HepG2 (cell line): ENCODE data around the gene PSMB10. TPM values are rescaled to one million over a fixed set of nuclear protein-coding genes. Genes with fewer than 3 reads are reported as not detected.

Experiments
- BRCA1 ChIP-seq: sonication (generic); formaldehyde crosslinking; IDR thresholded peaks from 2 replicates; pipeline ENCODE4 v1.4.0; 2020; ENCODE audit warnings: missing genetic modification reagents
- CHCHD3 ChIP-seq: sonication (generic); formaldehyde crosslinking; IDR thresholded peaks from 2 replicates; pipeline ENCODE4 v1.8.0; 2022; ENCODE audit warnings: mild to moderate bottlenecking, missing genetic modification reagents, moderate library complexity
- HNF4A ChIP-seq: sonication (generic); formaldehyde crosslinking; IDR thresholded peaks from 2 replicates; pipeline ENCODE4 v1.4.0; 2020; ENCODE audit warnings: missing genetic modification reagents
- RFXAP ChIP-seq: sonication (generic); formaldehyde crosslinking; IDR thresholded peaks from 2 replicates; pipeline ENCODE4 v1.4.0; 2020; ENCODE audit warnings: missing genetic modification reagents, borderline replicate concordance
- RXRB ChIP-seq: IDR thresholded peaks from 2 replicates; pipeline ENCODE4 v1.6.1; 2016; ENCODE audit warnings: borderline replicate concordance, missing genetic modification reagents, missing compliant biosample characterization
- SRF ChIP-seq: IDR thresholded peaks from 2 replicates; pipeline ENCODE4 v1.6.1; 2011; ENCODE audit warnings: mild to moderate bottlenecking, low read depth, low read length, moderate library complexity
- TP53 ChIP-seq: sonication (generic); formaldehyde crosslinking; conservative IDR thresholded peaks from 2 replicates; pipeline ENCODE4 v1.4.0; 2020; ENCODE audit warnings: missing genetic modification reagents
- WIZ ChIP-seq: sonication (generic); formaldehyde crosslinking; IDR thresholded peaks from 2 replicates; pipeline ENCODE4 v1.5.1; 2020; ENCODE audit warnings: mild to moderate bottlenecking, missing genetic modification reagents
- XRCC5 ChIP-seq: fragments of 200-400 bp; formaldehyde crosslinking; optimal IDR thresholded peaks from 2 replicates; pipeline ENCODE3; 2017; ENCODE audit warnings: mild to moderate bottlenecking, low read length
- ZFYVE20 ChIP-seq: sonication (generic); formaldehyde crosslinking; IDR thresholded peaks from 2 replicates; pipeline ENCODE4 v1.8.0; 2023; ENCODE audit warnings: low read depth, mild to moderate bottlenecking, moderate library complexity, missing genetic modification reagents, borderline replicate concordance
- ZNF570 ChIP-seq: sonication (generic); formaldehyde crosslinking; IDR thresholded peaks from 2 replicates; pipeline ENCODE4 v1.4.0; 2020; ENCODE audit warnings: mild to moderate bottlenecking, missing genetic modification reagents, borderline replicate concordance
- ZNF609 ChIP-seq: sonication (generic); formaldehyde crosslinking; IDR thresholded peaks from 2 replicates; pipeline ENCODE4 v1.4.0; 2020; ENCODE audit warnings: mild to moderate bottlenecking, missing genetic modification reagents, borderline replicate concordance
- ZNF75D ChIP-seq: sonication (generic); formaldehyde crosslinking; IDR thresholded peaks from 2 replicates; pipeline ENCODE4 v1.8.1; 2023; ENCODE audit warnings: missing genetic modification reagents, mild to moderate bottlenecking, borderline replicate concordance
- ZSCAN21 ChIP-seq: sonication (generic); formaldehyde crosslinking; IDR thresholded peaks from 2 replicates; pipeline ENCODE4 v1.8.0; 2022; ENCODE audit warnings: mild to moderate bottlenecking, missing genetic modification reagents, moderate library complexity, borderline replicate concordance
- polyA plus RNA-seq, 8 experiments: library from polyadenylated mRNA; depleted of rRNA in 3 of 8; stranded (reverse) in 7 of 8; unstranded in 1 of 8; fragments of >200 nt; fragmentation: Illumina TruSeq in 4 of 8; extraction: Trizol in 4 of 8; gene quantifications; 2 replicates each; pipeline versions ENCODE4 v1.2.1 to v1.2.3, GENCODE V29; 2011 to 2016; ENCODE audit warnings: low read depth in 4 of 8, missing spikeins in 1 of 8, mixed read lengths in 1 of 8; ENCODE audit not compliant: insufficient read depth in 1 of 8
- total RNA-seq, 5 experiments: library from RNA; depleted of rRNA; stranded (reverse); fragments of >200 nt; fragmentation: Illumina TruSeq; extraction: Trizol; gene quantifications; 2 replicates each; pipeline ENCODE4 v1.2.3, GENCODE V29; 2016; ENCODE audit warnings: low read depth in 1 of 5
- TF ChIP-seq, protein P1 (sequence below): sonication (generic); formaldehyde crosslinking; conservative IDR thresholded peaks from 2 replicates; pipeline ENCODE4 v1.8.1; 2023; ENCODE audit warnings: missing genetic modification reagents
- TF ChIP-seq, protein P2 (sequence below): sonication (generic); formaldehyde crosslinking; IDR thresholded peaks from 2 replicates; pipeline ENCODE4 v1.4.0; 2020; ENCODE audit warnings: missing genetic modification reagents
- TF ChIP-seq, protein P3 (sequence below): sonication (generic); formaldehyde crosslinking; IDR thresholded peaks from 2 replicates; pipeline ENCODE4 v1.5.0; 2020; ENCODE audit warnings: missing genetic modification reagents, mild to moderate bottlenecking, borderline replicate concordance
- TF ChIP-seq, protein P4 (sequence below): sonication (generic); formaldehyde crosslinking; IDR thresholded peaks from 2 replicates; pipeline ENCODE4 v1.5.0; 2020; ENCODE audit warnings: missing genetic modification reagents

Gene PSMB10
- total and polyA plus RNA-seq, 2 of the 13 experiments (the other 11 are each of a cell fraction or from before 2014, with no cell fraction given): 12.7 to 65.9 TPM

DNA sequence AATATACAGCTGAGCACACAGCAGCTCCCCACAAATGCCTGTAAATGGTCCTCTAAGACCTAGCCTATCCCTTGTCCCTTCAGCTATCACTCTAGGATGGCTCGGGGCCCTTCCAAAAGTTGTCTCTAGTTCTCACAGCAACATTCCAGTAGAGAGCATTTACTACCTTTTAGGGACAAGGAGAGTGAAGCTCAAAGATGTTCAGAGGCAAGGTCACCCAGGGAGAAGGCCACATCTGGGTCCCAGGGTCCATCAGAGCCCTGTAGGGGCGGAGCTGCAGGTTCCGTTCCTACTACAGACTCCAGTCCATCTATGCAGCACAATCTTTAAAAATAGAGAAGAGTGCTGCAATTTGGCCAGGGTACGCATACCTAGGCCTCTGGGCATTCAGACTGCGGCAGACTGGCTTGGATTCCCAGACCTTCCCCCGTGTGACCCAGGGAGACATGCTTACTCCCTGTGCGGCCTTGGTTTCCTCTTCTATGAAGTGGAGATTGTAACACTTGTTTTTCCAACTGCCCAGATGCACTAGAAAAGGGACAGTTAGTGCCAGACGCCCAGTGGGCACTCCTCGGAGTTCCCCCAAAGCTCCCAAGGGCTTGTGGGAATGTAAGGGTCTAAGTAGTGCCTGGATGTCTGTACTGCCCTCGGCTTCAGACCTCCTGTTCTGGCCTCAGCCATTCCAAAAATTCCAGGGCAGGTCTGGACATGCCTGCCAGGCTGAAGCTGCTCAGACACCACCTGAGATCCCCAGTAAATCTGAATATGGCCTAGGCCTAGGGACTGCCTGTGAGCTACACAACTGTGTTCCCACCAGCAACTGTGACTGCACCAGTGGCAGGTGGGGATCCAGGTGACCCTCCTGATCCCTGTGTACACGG lies 29.3 kb upstream of the PSMB10 start (continued):
- TF ChIP-seq RXRB (CRISPR knock-in tag): peak; percentile 85
- TF ChIP-seq ZSCAN21: 0 out of 2 replicates have a peak, but pooled peaks have one; percentile 25
- peak; percentile 54 for TF ChIP-seq HNF4A (CRISPR knock-in tag)
- no peak for TF ChIP-seq BRCA1
- TF ChIP-seq RFXAP (CRISPR knock-in tag): 0 out of 2 replicates have a peak, but pooled peaks have one; percentile 35
- TF ChIP-seq ZNF609 (CRISPR knock-in tag): peak; percentile 16; the same call in 1 of the 2 replicates
- no peak for TF ChIP-seq ZNF75D (CRISPR knock-in tag)
- TF ChIP-seq SRF: no peak
- TF ChIP-seq, protein P1, sequence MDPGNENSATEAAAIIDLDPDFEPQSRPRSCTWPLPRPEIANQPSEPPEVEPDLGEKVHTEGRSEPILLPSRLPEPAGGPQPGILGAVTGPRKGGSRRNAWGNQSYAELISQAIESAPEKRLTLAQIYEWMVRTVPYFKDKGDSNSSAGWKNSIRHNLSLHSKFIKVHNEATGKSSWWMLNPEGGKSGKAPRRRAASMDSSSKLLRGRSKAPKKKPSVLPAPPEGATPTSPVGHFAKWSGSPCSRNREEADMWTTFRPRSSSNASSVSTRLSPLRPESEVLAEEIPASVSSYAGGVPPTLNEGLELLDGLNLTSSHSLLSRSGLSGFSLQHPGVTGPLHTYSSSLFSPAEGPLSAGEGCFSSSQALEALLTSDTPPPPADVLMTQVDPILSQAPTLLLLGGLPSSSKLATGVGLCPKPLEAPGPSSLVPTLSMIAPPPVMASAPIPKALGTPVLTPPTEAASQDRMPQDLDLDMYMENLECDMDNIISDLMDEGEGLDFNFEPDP (CRISPR knock-in tag): 0 out of 2 replicates have a peak, but pooled peaks have one; percentile 54
- TF ChIP-seq, protein P2, sequence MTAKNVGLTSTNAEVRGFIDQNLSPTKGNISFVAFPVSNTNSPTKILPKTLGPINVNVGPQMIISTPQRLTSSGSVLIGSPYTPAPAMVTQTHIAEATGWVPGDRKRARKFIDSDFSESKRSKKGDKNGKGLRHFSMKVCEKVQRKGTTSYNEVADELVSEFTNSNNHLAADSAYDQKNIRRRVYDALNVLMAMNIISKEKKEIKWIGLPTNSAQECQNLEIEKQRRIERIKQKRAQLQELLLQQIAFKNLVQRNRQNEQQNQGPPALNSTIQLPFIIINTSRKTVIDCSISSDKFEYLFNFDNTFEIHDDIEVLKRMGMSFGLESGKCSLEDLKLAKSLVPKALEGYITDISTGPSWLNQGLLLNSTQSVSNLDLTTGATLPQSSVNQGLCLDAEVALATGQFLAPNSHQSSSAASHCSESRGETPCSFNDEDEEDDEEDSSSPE (CRISPR knock-in tag): 0 out of 2 replicates have a peak, but pooled peaks have one; percentile 15
- TF ChIP-seq, protein P3, sequence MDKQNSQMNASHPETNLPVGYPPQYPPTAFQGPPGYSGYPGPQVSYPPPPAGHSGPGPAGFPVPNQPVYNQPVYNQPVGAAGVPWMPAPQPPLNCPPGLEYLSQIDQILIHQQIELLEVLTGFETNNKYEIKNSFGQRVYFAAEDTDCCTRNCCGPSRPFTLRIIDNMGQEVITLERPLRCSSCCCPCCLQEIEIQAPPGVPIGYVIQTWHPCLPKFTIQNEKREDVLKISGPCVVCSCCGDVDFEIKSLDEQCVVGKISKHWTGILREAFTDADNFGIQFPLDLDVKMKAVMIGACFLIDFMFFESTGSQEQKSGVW: no peak
- TF ChIP-seq ZFYVE20 (CRISPR knock-in tag): 0 out of 2 replicates have a peak, but pooled peaks have one; percentile 30
- TF ChIP-seq TP53 (CRISPR knock-in tag): peak; percentile 99
- TF ChIP-seq ZNF570 (CRISPR knock-in tag): 0 out of 2 replicates have a peak, but pooled peaks have one; percentile 13
- no peak for TF ChIP-seq XRCC5
- TF ChIP-seq, protein P4, sequence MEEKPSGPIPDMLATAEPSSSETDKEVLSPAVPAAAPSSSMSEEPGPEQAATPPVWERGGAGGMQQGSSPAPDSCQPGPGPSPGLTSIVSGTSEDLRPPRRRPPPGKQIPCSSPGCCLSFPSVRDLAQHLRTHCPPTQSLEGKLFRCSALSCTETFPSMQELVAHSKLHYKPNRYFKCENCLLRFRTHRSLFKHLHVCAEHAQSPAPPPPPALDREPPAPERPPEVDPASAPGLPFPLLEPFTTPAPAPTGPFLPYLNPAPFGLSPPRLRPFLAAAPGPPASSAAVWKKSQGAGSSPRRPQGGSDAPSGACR (CRISPR knock-in tag): peak; percentile 70
- TF ChIP-seq WIZ (CRISPR knock-in tag): 0 out of 2 replicates have a peak, but pooled peaks have one; percentile 12
- TF ChIP-seq CHCHD3 (CRISPR knock-in tag): peak; percentile 85; the same call in 1 of the 2 replicates
